Measurements from ENCODE around the gene LAMB2.
A peak's percentile ranks its signal among the peaks of the same experiment; 100 is the strongest.

The LAMB2 gene

DNA sequence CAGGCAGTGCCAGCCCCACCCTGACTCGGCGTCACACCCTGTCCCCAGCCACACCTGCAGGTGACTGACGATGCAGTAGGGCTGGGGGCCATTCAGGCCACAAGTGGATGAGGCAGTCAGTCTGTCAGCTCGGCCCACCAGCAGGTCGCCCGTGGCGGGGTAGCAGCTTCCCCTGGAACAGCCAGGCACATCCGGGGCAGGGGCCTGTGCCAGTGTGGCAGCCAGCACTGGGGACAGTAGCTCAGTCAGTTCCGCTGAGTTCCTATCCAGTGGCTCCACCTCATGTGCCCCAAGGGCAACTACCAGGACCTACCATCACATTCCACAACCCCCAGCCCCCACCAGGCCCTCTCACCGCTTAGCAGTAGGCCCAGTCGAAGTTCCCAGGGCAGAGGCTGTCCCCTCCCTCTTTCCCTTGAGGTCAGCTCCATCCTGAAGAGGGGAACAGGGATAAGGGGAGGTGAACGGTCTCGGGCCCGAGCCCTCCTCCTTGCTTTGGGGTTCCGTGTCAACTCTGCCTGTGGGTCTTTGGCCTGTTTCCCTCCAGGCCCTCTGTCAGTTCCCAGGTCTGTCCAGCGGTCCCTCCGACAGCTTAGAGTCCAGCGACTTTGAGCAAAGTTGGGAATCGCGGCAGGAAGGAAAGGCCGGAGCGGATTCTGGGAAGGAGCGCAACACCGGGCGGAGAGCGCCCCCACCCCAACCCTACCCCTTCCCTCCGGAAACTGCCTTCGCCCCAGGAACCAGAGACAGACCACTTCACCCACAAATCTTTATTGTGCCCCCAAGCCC lies at the start of gene LAMB2:
Gene LAMB2, minus strand, starts transcription at position 614 of the 789 bp plus-strand sequence. Its CDS starts 183 bp downstream, at position 431.
- no peak for DNase-seq

DNA sequence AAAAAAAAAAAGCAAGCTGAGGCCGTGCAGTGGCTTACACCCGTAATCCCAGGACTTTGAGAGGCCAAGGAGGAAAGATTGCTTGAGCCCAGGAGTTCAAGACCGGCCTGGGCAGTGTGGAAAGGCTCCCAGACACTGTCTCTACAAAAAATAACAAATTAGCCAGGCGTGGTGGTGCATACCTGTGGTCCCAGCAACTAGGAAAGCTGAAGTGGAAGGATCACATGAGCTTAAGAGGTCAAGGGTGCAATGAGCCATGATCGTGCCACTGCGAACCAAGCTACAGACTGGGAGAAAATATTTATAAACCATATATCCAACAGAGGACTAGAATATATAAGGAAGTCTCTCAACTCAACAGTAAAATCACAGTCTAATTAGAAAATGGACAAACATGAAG lies 48.5 kb upstream of the LAMB2 start:
- no peak for DNase-seq

GRCh38 chr3:49180116-49180515 lies 47.3 kb upstream of the LAMB2 start:
- no peak for DNase-seq

DNA sequence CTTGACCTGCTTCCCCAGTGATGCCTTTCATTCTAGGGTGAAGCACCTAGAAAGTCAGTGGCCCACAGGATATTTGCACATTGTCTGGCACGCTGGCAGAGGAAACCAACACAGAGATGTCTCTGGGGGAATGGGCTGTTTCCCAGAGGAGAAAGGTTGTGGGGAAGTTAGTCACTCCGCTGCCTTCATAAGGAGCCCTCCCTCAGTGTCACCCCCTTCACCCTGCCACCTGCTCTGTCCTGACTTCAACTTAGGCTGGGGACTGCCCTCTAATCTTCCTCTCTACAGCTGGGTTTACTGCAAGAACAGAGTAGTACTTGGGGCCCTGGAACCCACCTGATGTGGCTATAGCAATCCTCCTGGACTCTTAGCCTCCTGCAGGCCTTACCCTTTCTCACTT lies 44.2 kb upstream of the LAMB2 start:
- DNase-seq, result no peak

- DNase-seq, result no peak
These were observed 42.7 kb upstream of the LAMB2 start for GRCh38 chr3:49175530-49175929.

DNA sequence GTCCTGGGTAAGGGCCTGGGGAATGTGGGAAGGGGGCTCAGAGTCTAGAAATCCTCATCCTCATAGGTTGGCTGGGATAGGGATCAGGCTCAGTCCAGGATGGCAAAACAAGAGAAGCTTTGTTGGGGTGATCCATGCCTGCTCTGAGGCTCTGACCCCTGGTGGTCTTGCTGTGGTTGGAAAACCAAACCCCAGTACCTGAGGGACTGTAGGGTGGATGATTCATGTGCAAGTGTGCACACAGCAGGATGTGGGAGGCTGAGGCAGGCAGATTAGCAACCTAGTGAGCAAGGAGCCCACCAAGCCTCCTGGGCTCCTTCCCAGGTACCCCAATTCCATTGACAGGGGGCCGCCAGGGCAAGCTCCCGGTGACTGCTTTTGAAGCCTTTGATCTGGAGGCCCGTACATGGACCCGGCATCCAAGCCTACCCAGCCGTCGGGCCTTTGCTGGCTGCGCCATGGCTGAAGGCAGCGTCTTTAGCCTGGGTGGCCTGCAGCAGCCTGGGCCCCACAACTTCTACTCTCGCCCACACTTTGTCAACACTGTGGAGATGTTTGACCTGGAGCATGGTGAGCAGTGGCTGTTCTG lies 41.6 kb upstream of the LAMB2 start:
- DNase-seq, result no peak

GRCh38 chr3:49173792-49174170 lies 40.9 kb upstream of the LAMB2 start:
- DNase-seq, result no peak

GRCh38 chr3:49173116-49173791 lies 40.4 kb upstream of the LAMB2 start:
- DNase-seq, result no peak

DNA sequence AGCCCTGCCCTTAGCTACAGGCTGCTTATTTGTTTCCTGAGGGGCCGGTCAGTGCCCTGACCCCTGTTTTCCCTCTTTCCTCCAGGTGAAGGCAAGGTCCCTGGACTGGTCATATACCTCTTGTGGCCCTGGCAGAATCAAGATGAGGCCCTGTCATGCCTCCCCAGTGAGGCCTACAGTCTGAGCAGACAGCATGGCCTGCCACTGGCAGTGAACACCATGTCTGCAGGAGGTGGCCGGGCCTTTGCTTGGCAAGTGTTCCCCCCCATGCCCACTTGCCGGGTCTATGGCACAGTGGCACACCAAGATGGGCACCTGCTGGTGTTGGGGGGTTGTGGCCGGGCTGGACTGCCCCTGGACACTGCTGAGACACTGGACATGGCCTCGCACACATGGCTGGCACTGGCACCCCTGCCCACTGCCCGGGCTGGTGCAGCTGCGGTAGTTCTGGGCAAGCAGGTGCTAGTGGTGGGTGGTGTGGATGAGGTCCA lies 39.7 kb upstream of the LAMB2 start:
- DNase-seq, result no peak

DNA sequence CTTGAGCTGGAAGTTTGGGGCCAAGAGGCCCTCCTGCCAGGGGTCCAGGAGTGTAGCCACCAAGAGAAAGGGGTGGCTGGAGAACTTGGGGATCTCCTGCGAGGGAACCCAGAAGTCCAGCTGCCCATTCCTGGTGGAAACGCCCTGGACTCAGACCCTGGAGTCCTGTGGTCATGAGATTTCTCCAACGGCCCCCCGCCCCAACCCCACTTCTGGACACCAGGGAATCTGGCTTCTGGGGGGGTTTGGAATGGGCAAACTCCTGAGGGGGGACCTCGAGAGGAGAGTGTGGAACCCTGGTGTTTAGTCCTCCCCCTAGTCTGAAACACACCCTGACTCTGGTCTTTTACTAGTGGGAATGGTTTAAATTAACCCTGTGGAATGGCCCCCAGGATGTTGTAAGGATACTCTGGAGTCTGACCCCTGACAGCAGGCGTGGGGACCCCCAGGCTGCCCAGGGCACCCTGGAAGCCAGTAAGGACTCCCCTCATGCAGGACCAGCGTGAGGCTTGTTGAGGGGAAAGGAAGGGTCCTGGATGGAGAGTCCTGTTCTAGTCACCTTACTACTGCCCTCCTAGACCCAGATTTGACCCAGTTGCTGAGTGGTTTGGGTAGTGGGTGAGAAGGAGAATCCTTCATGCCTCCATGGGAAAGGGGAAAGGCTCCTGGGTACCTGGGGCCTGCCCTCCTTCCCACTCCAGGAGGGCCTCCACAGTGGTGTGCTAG lies 39.1 kb upstream of the LAMB2 start:
- DNase-seq, result no peak

DNA sequence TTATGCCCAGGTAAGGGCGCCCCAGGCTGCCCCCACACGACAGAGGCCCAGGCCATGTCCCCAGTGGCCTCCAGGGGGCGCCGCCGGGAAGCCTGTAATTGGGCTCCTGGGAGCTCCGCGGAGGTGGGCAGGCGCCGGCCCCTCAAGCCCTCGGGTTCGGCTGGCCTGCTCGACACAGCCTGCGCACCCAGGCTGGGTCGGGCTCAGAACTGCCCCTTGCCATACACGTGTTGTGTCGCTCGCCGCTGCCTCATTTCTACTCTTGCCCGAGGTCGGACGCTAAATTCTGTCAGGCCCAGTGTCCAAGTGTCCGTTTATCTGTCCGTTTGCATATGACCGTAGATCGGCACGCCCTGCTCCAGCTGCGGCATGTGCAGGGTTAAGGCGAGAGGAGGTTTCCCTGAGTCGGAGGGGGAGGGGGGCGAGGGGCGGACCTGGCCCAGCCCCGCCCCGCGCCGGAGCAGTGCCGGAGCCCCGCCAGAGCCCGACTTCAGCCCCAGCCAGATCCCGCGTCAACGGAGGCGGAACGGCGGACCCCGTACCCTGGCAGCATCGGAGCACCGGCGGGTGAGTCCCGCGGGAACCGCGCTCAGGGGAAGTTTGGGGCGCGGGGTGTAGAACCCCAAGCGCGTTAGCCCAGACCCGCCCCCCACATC lies 38.4 kb upstream of the LAMB2 start, which contains the start of gene KLHDC8B:
Gene KLHDC8B, plus strand, starts transcription at position 480 of the 656 bp plus-strand sequence. CDS start 1,172 bp downstream, outside the sequence.
- peak; percentile 75 for DNase-seq

DNA sequence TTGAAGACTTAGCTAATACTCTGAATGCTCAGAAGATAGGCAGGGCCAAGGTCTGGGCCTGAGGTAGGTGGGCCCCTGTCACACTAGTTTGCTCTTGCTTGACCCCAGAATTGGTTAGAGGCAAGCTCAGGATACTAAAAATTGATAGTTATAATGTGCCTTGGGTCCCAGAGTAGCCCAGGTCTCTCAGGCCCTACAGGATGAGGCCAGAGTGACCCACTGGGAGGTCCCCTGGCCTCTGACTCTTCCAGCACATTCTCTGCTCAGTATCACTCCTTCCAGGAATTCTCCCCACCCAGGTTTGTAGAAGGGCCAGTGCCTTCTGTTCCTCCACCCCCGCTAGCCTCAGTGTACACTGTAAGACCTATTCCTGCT lies 37.9 kb upstream of the LAMB2 start:
- no peak for DNase-seq

DNA sequence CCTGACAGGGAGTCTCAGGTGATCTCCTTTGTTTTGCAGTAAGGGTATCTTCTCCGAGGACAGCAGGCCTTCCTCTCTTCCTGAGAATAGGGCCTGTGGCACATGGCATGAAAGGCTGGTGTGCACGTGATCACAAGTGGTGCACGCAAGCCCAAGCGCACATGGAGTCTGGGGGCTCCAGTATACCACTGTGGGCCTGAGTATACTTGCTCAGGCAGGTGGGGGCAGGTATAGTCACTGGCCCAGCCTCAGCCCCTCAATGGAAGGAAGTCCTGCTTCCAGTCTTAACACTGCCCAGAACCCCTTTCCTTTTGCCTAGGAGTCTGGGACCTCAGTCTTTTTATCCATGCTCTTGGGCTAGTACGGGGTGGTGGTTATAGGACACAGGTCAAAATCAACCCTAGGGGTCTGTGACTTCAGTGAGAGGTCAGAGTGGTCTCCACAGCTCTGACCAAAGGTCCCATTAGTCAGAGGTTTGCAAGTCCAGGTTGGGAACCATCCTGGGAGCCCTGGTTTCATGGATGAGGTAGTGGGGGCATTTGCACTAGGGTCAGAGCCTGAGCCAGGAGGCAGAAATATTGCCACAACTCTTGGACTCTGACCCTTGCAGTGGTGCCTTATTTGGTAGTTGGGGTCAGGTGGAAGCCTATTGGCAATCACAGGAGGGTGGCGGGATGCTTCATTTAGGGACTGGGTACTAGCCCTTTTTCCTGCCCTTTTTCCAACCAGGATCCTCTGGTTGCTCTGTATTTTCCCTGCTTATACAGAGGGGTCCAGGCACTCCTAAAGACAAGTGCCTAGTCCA lies 34.1 kb upstream of the LAMB2 start:
- no peak for DNase-seq

DNA sequence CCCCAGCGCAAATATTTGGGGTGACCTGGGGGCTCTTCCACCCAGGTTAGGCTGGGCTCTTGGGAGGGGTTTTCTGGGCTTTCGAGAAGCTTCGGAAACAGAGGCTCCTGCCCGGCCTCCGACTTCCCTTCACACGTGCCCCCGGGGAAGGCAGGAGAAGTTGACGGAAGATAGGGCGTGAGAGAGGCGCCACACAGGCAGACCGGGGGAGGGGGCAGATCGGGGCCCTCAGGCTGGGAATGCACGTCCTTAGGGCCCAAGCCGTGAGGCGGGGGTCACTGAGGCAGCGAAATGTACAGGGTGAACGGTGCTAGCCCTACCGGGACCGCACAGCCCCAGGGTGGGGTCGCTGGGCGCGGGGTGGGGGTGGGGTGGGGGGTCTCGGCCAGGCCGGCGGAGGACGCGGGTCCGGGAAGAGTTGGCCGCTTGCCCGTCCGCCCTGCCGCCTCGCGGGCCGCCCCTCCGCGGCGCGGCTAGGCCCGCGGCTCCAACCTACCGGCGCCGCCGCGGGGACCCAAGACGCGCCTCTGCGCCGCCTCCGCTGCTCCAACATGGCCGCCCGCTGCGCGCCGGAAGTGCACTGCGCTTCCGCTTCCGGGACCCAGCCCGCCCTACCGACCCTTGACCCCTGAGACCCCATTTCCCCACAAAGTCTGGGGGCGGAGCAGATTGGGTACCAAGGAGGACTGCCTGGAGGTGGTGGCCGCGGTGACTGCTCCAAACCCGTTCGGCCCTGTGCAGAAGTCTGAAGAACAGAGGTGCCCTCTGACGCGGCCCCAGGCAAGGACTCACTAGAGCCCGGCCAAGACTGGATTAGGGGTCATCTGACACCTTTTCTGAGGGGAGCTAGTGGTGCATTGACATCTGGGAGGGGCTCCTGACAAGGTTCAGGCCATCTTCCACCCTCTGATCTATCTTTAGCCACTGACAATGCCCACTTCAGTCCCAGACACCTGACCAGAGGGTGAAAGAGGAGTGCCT lies 33.2 kb upstream of the LAMB2 start, which contains the start of gene CCDC71:
Gene CCDC71, minus strand, starts transcription at position 561 of the 981 bp plus-strand sequence. CDS start 2,123 bp downstream, outside the sequence.
- DNase-seq, result peak; percentile 74

DNA sequence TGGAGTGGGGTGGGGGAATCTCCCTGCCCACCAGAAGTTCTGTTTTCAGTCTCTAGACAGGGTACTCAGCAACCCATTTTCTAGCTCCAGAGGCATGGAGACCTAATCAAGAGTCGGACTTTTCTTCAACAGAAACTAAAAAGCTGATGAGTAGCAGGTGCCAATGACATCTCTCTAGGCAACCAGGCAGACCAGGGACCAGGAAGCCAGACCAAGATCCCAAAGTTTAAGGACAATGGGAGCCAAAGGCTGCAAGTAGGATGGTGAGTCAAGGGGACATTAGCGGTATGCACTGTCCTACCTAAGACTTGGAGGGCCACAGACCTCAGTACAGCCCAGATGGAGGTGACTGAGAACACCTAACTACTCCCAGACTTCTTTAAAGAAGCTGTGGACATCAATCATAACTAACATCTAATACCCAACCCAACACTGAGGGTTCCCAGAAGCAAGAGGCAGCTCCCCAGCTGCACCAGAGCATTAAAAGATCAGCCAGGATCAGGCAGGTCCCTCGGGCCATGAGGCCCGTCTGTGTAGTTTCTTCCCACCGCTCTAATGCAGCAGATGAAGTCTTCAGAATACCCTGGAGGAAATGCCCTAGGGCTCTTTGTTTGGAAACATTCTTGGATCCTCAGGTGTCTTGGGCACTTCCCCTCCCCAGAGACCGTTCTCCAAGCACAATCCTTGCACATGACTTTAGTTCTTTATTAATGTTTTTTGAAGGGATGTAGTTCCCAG lies 32.3 kb upstream of the LAMB2 start:
- DNase-seq, result no peak

GRCh38 chr3:49163609-49164008 lies 30.8 kb upstream of the LAMB2 start:
- no peak for DNase-seq

DNA sequence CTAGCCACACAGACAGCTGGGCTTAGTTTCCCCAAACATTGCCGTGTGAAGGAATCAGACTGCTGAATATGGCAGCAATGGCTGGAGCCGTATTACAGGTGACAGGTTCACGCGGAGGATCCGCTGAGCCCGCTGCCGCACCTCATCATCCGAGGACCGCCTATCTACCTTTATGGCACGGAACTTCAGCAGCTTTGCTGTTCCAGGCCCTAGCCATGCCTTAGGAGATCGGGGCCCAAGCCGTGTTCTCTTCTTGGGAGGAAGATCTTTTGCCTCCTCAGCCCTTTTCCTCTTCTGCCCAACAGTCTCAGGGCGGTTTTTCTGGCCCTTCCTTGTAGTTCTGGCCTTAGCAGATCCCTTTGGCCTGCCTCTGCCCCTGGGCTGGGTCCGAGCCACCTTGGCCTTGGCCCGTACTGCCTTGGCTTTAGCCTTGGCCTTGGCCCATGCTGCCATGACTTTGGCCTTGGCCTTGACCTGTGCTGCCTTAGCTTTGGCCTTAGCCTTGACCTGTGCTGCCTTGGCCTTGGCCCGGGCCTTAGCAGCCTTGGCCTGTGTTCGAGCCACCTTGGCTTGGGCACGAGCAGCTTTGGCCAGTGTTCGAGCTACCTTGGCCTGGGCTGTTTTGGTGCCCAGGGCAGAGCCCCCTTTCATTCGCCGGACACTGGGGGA lies 30.0 kb upstream of the LAMB2 start:
- no peak for DNase-seq

DNA sequence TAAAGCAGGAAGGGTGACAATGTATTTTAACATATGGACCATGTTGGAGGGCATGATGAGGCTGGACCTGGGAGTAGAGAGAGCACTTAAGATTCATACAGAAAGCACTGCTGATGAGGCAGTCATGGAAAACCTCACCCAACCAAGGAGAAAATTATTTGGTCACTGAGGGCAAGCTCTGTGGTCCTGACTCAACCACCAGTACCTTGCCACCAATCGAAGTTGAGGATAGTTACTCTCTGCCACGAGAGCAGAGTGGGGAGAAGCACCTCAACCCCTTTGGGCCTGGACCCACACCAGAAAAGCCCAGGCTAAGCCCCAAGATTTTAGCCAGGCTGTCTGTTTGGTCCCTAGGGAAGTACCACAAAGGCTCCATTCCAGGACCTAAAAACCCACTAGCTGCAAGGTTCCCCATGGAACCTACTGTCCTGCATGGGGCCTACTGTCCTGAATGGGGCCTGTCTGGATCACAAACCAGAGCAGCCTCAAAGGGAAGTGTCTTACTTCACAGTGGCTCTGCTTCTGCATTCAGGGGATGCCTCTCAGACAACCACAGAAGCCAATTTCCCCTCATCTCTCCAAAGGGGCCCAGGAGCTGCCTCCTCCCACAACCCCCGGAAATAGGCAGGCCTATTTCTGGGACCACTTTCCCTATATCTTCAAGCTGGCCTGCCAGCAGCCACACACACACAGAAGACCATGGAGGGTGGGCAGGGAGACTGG lies 29.1 kb upstream of the LAMB2 start:
- no peak for DNase-seq

Data from stimulated activated naive CD4-positive, alpha-beta T cell treated with Interleukin-2 at 50 U/mL for 16 hours (primary cell).